ENCODE measurements around the gene SMIM5.

Gene SMIM5

DNA sequence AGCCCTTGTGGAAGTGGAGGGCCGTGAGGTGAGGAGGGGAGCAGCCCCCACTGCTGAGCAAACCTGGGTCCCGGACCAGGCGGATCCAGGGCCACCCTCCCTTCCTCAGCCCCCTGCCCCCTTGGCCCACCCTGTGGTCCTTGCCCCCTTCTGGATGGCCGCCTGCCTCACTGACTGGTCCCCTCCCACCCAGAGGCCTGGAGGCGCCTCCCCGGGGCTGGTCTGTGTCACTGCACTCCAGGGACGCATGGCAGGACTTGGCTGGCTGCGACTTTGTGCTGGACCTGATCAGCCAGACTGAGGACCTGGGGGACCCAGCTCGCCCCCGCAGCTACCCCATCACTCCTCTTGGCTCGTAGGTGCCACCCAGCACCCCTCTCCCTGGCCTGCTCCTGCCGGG is 19.2 kb upstream of the SMIM5 start:
- no peak overlapping the region for H3K4me3 ChIP-seq (ENCODE audit: low read depth, low read length)
- no peak for DNase-seq (ENCODE audit: low read depth)
- TF ChIP-seq, protein P1, sequence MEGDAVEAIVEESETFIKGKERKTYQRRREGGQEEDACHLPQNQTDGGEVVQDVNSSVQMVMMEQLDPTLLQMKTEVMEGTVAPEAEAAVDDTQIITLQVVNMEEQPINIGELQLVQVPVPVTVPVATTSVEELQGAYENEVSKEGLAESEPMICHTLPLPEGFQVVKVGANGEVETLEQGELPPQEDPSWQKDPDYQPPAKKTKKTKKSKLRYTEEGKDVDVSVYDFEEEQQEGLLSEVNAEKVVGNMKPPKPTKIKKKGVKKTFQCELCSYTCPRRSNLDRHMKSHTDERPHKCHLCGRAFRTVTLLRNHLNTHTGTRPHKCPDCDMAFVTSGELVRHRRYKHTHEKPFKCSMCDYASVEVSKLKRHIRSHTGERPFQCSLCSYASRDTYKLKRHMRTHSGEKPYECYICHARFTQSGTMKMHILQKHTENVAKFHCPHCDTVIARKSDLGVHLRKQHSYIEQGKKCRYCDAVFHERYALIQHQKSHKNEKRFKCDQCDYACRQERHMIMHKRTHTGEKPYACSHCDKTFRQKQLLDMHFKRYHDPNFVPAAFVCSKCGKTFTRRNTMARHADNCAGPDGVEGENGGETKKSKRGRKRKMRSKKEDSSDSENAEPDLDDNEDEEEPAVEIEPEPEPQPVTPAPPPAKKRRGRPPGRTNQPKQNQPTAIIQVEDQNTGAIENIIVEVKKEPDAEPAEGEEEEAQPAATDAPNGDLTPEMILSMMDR (IDR thresholded peaks at IDR 0.05; ENCODE audit: insufficient read depth, low read depth, low read length, missing control alignments): peak; percentile 27

DNA sequence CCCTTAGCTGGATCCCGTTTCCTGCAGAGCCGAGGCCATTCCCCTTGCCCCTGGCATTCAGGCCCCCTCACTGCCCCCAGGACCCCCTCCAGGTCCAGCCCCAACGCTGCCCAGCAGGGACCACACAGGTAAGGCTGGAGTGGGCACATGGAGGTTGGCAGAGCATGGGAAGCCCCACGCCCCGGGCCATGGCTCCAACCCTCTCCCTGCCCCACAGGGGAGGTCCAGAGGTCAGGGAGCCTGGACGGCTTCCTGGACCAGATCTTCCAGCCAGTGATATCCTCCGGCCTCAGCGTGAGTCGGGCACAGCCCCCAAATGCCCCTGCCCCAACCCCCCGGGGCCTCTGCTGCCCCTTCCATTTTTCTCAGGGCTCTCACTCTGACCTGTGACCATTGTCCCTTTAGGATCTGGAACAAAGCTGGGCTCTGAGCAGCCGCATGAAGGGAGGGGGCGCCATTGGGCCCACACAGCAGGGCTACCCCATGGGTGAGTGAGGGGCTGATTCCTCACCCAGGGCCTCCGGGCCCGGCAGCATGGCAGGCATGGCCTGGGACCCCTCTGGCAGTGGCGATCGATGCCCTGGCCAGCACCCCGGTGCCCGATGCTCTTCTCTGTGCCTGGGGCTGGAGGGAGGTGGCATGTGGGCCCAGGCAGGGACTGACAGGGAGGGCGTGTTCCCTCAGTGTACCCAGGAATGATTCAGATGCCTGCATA is 18.5 kb upstream of the SMIM5 start:
- DNase-seq (ENCODE audit: low read depth): no peak
- TF ChIP-seq, protein P1 (IDR thresholded peaks at IDR 0.05; ENCODE audit: insufficient read depth, low read depth, low read length, missing control alignments): no peak
- H3K4me3 ChIP-seq (ENCODE audit: low read depth, low read length): no peak overlapping the region

DNA sequence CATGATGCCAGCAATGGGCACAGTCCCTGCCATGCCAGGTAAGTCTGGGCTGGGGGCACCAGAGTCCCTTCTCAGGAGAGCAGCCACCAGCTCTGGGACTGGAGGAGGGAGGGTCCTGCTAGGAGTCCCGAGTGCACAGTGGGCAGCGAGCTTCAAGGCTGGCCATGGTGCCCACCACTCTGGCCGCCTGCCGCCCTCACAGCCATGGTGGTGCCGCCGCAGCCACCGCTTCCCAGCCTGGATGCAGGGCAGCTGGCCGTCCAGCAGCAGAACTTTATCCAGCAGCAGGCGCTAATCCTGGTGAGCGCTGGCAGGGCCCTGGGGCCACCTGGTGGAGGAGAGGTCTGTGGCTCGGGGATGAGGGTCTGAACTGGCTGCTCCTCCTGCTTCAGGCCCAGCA is 17.9 kb upstream of the SMIM5 start:
- TF ChIP-seq, protein P1 (IDR thresholded peaks at IDR 0.05; ENCODE audit: insufficient read depth, low read depth, low read length, missing control alignments): no peak
- no peak overlapping the region for H3K4me3 ChIP-seq (ENCODE audit: low read depth, low read length)
- DNase-seq (ENCODE audit: low read depth): no peak

DNA sequence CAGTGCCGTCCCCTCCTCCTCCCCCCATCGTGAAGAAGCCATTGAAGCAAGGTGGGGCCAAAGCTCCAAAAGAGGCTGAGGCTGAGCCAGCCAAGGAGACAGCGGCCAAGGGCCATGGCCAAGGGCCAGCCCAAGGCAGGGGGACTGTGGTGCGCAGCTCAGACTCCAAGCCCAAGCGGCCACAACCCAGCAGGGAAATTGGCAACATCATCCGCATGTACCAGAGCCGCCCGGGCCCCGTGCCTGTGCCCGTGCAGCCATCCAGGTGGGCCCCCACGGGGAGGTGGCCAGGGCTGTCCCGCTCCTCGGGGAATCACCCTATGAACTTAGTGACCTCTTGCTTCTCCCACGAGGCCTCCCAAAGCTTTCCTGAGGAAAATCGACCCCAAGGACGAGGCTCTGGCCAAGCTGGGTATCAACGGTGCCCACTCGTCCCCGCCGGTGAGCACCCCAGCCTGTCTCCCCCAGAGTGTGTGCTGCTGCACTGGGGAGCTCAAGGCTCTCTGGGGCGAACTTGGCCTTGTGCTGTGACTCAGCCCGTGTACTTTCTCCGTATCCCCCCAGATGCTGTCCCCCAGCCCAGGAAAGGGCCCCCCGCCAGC is 16.6 kb upstream of the SMIM5 start:
- DNase-seq (ENCODE audit: low read depth): no peak
- TF ChIP-seq, protein P1 (IDR thresholded peaks at IDR 0.05; ENCODE audit: insufficient read depth, low read depth, low read length, missing control alignments): no peak
- no peak overlapping the region for H3K4me3 ChIP-seq (ENCODE audit: low read depth, low read length)

DNA sequence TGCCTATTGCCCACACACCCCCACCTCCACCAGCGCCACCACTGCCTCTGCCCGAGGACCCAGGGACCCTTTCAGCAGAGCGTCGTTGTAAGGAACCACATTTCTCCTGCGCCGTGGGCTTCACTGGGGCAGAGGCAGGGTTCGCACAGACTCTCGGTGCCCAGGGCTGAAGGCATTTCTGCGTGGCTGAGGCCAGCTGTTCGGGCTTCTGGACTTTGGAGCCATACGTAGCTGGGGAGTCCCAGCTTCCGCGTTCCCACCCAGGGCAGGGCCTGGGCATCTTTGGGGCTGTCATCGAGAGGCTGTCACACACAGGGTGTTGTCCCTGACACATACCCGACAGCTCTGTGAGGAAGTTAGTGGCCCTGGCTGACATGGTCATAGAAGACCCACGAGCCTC is 16.0 kb upstream of the SMIM5 start:
- TF ChIP-seq, protein P1 (IDR thresholded peaks at IDR 0.05; ENCODE audit: insufficient read depth, low read depth, low read length, missing control alignments): no peak
- H3K4me3 ChIP-seq (ENCODE audit: low read depth, low read length): no peak overlapping the region
- no peak for DNase-seq (ENCODE audit: low read depth)

DNA sequence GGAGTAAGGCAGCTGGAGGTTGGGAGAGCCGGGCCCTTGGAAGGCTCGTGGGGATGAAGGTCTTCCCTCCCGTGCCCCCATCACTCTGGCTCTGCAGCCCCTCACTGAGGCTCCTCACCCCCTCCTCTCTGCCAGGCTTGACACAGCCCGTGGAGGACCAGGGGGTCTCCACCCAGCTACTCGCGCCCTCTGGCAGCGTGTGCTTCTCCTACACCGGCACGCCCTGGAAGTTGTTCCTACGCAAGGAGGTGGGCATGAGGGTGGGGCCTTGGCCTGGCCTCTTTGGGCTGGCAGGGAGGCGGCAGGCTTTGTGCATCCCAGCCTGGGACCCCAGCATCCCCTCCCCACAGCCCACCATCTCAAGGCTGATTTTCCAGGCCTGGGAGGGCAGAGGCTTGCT is 15.6 kb upstream of the SMIM5 start:
- H3K4me3 ChIP-seq (ENCODE audit: low read depth, low read length): no peak overlapping the region
- TF ChIP-seq, protein P1 (IDR thresholded peaks at IDR 0.05; ENCODE audit: insufficient read depth, low read depth, low read length, missing control alignments): no peak
- DNase-seq (ENCODE audit: low read depth): no peak
